CD4-positive, alpha-beta memory T cell (primary cell): ENCODE results near the gene AFF4. TPM values are rescaled to one million over a fixed set of nuclear protein-coding genes. Genes with fewer than 3 reads are reported as not detected.
A peak's percentile ranks its signal among the peaks of the same experiment; 100 is the strongest.
"Not testable (repeated sequence)": the region's sequence is repeated elsewhere in the genome, so short reads cannot be mapped to it uniquely, and the experiment has no call there.

Experiments used
- CTCF ChIA-PET: fragments of 350-600 bp; sonication (Branson Sonifier 250); formaldehyde crosslinking; loops from one replicate; lab custom pipeline; 2021; ENCODE audit warnings: inconsistent platforms; ENCODE audit not compliant: partially characterized antibody; lab: Charles Lee
- POLR2A ChIA-PET: fragments of 350-600 bp; sonication (Branson Sonifier 250); formaldehyde crosslinking; loops from one replicate; lab custom pipeline; 2021; ENCODE audit not compliant: partially characterized antibody; lab: Charles Lee
- DNase-seq, 5 donors: peaks; one replicate each; pipeline versions ENCODE4 v3.0.0 to v3.0.0-alpha.2; 2020 to 2022; ENCODE audit warnings: mixed read lengths in 1 of 5
- H3K27ac ChIP-seq: one replicate; pipeline ENCODE4 v1.7.0; 2013; ENCODE audit warnings: low read depth, low read length
- H3K27me3 ChIP-seq: 2 replicates; pipeline ENCODE4 v1.7.0; 2013; ENCODE audit warnings: mild to moderate bottlenecking, low read length, moderate library complexity; ENCODE audit not compliant: insufficient read depth
- H3K36me3 ChIP-seq: 2 replicates; pipeline ENCODE4 v1.7.0; 2013; ENCODE audit warnings: mild to moderate bottlenecking, low read length, moderate library complexity; ENCODE audit not compliant: insufficient read depth
- H3K4me1 ChIP-seq: 2 replicates; pipeline ENCODE4 v1.7.0; 2013; ENCODE audit warnings: mild to moderate bottlenecking, low read length, moderate library complexity; ENCODE audit not compliant: insufficient read depth
- H3K4me3 ChIP-seq, 2 donors: one replicate each; pipeline ENCODE4 v1.7.0; 2013; ENCODE audit warnings: low read length in 2 of 2, mild to moderate bottlenecking in 1 of 2
- H3K9me3 ChIP-seq, 2 donors: one replicate each; pipeline ENCODE4 v1.7.0; 2013; ENCODE audit warnings: low read length in 2 of 2, control low read depth in 1 of 2; ENCODE audit not compliant: control insufficient read depth in 1 of 2
- H3K27ac Mint-ChIP-seq, 7 donors: one replicate each; pipeline ENCODE4 v1.8.0; 2020 to 2021; ENCODE audit warnings: mixed read lengths in 7 of 7, mild to moderate bottlenecking in 6 of 7, inconsistent platforms in 3 of 7, moderate library complexity in 3 of 7
- H3K27me3 Mint-ChIP-seq, 2 donors: one replicate each; pipeline ENCODE4 v1.8.0; 2020 to 2021; ENCODE audit warnings: mixed read lengths in 2 of 2
- H3K36me3 Mint-ChIP-seq, 2 donors: one replicate each; pipeline ENCODE4 v1.8.0; 2020 to 2021; ENCODE audit warnings: mixed read lengths in 2 of 2, inconsistent platforms in 1 of 2, mild to moderate bottlenecking in 1 of 2
- H3K4me1 Mint-ChIP-seq, 4 donors: one replicate each; pipeline ENCODE4 v1.8.0; 2020 to 2021; ENCODE audit warnings: mixed read lengths in 4 of 4, mild to moderate bottlenecking in 1 of 4
- H3K4me3 Mint-ChIP-seq, 8 donors: one replicate each; pipeline ENCODE4 v1.8.0; 2020 to 2021; ENCODE audit warnings: mixed read lengths in 8 of 8, mild to moderate bottlenecking in 7 of 8, moderate library complexity in 6 of 8, inconsistent platforms in 3 of 8
- H3K9me3 Mint-ChIP-seq, 8 donors: one replicate each; pipeline ENCODE4 v1.8.0; 2020 to 2021; ENCODE audit warnings: mixed read lengths in 8 of 8, mild to moderate bottlenecking in 5 of 8, inconsistent platforms in 3 of 8, moderate library complexity in 1 of 8
- intact Hi-C: fragments of 100-400 bp; cut with micrococcal nuclease; formaldehyde crosslinking; loops from one replicate; pipeline ENCODE4 v1.15.1; 2023
- polyA plus RNA-seq, 2 donors: library from polyadenylated mRNA; unstranded; fragments of 300-500 nt; fragmentation: Illumina TruSeq; gene quantifications; one replicate each; pipeline ENCODE4 v1.2.3, GENCODE V29; 2021
- total RNA-seq, 2 experiments: library from RNA; stranded (reverse); gene quantifications; one replicate each; pipeline ENCODE4 v1.2.3, GENCODE V29; 2021

The AFF4 gene, protein sequence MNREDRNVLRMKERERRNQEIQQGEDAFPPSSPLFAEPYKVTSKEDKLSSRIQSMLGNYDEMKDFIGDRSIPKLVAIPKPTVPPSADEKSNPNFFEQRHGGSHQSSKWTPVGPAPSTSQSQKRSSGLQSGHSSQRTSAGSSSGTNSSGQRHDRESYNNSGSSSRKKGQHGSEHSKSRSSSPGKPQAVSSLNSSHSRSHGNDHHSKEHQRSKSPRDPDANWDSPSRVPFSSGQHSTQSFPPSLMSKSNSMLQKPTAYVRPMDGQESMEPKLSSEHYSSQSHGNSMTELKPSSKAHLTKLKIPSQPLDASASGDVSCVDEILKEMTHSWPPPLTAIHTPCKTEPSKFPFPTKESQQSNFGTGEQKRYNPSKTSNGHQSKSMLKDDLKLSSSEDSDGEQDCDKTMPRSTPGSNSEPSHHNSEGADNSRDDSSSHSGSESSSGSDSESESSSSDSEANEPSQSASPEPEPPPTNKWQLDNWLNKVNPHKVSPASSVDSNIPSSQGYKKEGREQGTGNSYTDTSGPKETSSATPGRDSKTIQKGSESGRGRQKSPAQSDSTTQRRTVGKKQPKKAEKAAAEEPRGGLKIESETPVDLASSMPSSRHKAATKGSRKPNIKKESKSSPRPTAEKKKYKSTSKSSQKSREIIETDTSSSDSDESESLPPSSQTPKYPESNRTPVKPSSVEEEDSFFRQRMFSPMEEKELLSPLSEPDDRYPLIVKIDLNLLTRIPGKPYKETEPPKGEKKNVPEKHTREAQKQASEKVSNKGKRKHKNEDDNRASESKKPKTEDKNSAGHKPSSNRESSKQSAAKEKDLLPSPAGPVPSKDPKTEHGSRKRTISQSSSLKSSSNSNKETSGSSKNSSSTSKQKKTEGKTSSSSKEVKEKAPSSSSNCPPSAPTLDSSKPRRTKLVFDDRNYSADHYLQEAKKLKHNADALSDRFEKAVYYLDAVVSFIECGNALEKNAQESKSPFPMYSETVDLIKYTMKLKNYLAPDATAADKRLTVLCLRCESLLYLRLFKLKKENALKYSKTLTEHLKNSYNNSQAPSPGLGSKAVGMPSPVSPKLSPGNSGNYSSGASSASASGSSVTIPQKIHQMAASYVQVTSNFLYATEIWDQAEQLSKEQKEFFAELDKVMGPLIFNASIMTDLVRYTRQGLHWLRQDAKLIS
- 10 to 100 TPM; 60.4 to 61.6 TPM for total RNA-seq
- polyA plus RNA-seq = 10 to 100 TPM; 14.1 to 24.0 TPM

- POLR2A ChIA-PET = interaction anchor here (0.6 to 3.7 kb wide), 18 partner anchors 19 to 1795 kb away, joined by 3 to 55 read pairs (median 4); partner anchors contain the start of genes CCNI2, DDX46, GDF9 and HSPA4
- Histone ChIP-seq H3K36me3 (no peaks in the 10 kb centered on the region), H3K9me3 (no peaks in the 10 kb centered on the region), H3K27me3 (no peaks in the 10 kb centered on the region), H3K27ac (peak within 1 kb of the TSS; percentile 91), H3K4me1 (peaks cover 38% of the 10 kb centered on the region), H3K4me3 (peak within 1 kb of the TSS; percentile 62 to 88)
- peak; percentile 84 to 89 (median 87) for DNase-seq
- Mint-ChIP-seq H3K9me3 (no peaks in the 10 kb centered on the region), H3K27me3 (no peaks in the 10 kb centered on the region), H3K4me1 (peaks cover 20 to 45% (median 31%) of the 10 kb centered on the region in 4 donors), H3K27ac (peak within 1 kb of the TSS; percentile 96 to 100 (median 100)), H3K4me3 (peak within 1 kb of the TSS; percentile 90 to 99 (median 98)), H3K36me3 (peaks cover 0 to 14% of the 10 kb centered on the region in 2 donors)
- intact Hi-C loops = loop anchor here (1.0 to 2.0 kb wide), 3 partner anchors 63 to 97 kb away; partner anchors contain the start of genes GDF9, UQCRQ and ZCCHC10
- CTCF ChIA-PET = interaction anchor here (1.2 to 1.8 kb wide), 2 partner anchors 58 to 88 kb away, joined by 3 to 7 read pairs; partner anchors contain the start of gene HSPA4
These were observed at the start of gene AFF4 for GRCh38 chr5:132963171-132964104. Gene AFF4 (minus strand): TSS chr5:132963634. CDS start chr5:132937189, 26,445 bp downstream.

DNA sequence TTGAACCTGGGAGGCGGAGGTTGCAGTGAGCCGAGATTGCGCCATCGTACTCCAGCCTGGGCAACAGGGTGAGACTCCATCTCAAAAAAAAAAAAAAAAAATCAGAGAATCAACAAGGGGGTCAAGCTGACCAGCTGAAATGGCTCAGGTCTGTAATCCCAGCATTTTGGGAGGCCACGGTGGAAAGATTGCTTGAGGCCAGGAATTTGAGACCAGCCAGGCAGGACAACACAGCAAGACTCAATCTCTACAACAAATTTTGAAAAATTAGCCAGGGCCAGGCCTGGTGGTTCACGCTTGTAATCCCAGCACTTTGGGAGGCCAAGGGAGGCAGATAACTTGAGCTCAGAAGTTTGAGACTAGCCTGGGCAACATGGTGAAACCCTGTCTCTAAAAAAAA, 45.0 kb upstream of the AFF4 start:
- CTCF ChIA-PET, H3K27ac ChIP-seq, H3K4me1 ChIP-seq, H3K27ac Mint-ChIP-seq, POLR2A ChIA-PET, H3K4me3 Mint-ChIP-seq, H3K27me3 ChIP-seq, H3K27me3 Mint-ChIP-seq, H3K9me3 ChIP-seq, DNase-seq, intact Hi-C loops, H3K9me3 Mint-ChIP-seq, H3K4me3 ChIP-seq, H3K4me1 Mint-ChIP-seq: not testable (repeated sequence)
- H3K36me3 Mint-ChIP-seq = peaks cover 16 to 19% of the 10 kb centered on the region in 2 donors
- H3K36me3 ChIP-seq = peaks cover 16% of the 10 kb centered on the region

DNA sequence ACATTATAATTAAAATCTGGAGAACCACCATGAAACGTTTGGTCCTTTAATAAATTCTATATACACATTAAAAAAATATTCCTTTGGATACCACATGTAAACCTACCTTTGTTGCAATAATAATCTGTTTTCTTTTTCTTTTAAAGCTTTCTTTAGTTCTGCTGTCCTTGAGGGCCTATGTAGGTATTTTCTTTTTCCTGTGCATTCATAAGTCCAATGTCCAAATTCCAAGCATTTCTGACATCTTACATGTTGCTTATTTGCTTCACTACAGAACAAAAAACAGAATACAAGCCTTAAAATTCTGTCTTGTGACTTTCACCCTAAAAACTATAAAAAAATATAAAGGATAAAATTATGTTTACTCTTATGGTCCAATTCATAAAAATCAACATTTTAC, 43.2 kb upstream of the AFF4 start:
- H3K27ac ChIP-seq = no peak overlapping the region
- no peaks in the 10 kb centered on the region for H3K9me3 ChIP-seq
- CTCF ChIA-PET = interaction anchor here (1.2 kb wide), 1 partner anchor 14 kb away, joined by 3 read pairs; no protein-coding TSS in a partner anchor
- Mint-ChIP-seq H3K36me3 (peaks cover 22 to 26% of the 10 kb centered on the region in 2 donors), H3K4me1 (peaks cover 0 to 2% (median 0%) of the 10 kb centered on the region in 4 donors), H3K27ac (no peak overlapping the region), H3K27me3 (no peaks in the 10 kb centered on the region), H3K9me3 (no peaks in the 10 kb centered on the region), H3K4me3 (no peak overlapping the region)
- H3K36me3 ChIP-seq = peaks cover 22% of the 10 kb centered on the region
- no peak for DNase-seq
- no peak overlapping the region for H3K4me3 ChIP-seq
- POLR2A ChIA-PET = no interaction called here
- intact Hi-C loops = no loop called here
- no peaks in the 10 kb centered on the region for H3K27me3 ChIP-seq
- no peaks in the 10 kb centered on the region for H3K4me1 ChIP-seq

DNA sequence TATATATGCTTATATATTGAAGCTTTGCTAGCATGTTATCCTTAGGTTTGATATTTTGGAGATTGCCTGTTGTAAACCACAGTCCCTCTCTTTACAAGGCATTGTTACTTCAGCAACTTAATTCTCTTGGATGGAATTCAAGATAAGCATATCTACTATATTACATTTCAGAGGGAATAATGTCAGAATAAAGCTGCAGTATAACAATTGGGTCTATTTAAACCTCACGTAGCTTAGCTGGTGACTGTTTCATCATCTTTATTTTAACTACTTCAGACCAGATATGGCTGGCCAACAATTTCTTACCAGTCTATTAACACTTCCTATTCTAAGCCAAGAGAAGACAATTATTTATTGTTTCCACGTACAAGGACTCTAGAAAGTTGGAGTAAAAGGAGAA, 35.8 kb upstream of the AFF4 start:
- Mint-ChIP-seq H3K27ac (peak overlapping the region in 1 of 7 donors; percentile 5), H3K36me3 (peaks cover 17 to 30% of the 10 kb centered on the region in 2 donors), H3K27me3 (no peaks in the 10 kb centered on the region), H3K4me1 (no peaks in the 10 kb centered on the region), H3K4me3 (no peak overlapping the region), H3K9me3 (no peaks in the 10 kb centered on the region)
- intact Hi-C loops = no loop called here
- ChIA-PET CTCF (no interaction called here), POLR2A (no interaction called here)
- H3K36me3 ChIP-seq = peaks cover 6% of the 10 kb centered on the region
- H3K4me3 ChIP-seq = no peak overlapping the region
- no peak for DNase-seq
- no peaks in the 10 kb centered on the region for H3K4me1 ChIP-seq
- H3K9me3 ChIP-seq = no peaks in the 10 kb centered on the region
- H3K27ac ChIP-seq = no peak overlapping the region
- H3K27me3 ChIP-seq = no peaks in the 10 kb centered on the region

DNA sequence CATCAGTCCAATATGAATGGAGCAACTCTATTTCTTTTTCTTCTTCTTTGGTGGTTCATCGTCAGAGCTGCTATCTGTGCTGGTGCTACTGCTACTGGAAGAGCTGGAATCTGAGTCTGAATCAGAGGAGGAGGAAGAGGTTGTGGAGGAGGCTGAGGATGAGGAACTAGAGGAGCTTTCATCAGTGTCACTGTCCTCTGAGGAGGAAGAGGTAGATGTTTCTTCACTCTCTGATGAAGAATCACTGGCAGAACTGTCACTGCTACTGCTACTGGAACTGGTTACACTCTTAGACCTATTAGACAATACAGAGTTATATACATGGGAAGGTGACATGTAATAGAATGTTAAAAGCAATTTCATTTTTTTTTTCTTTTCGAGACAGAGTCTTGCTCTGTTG, 35.1 kb upstream of the AFF4 start:
- H3K4me3 ChIP-seq = no peak overlapping the region
- no peaks in the 10 kb centered on the region for H3K27me3 ChIP-seq
- H3K27ac ChIP-seq = no peak overlapping the region
- DNase-seq = no peak
- H3K36me3 ChIP-seq = peaks cover 6% of the 10 kb centered on the region
- ChIA-PET CTCF (no interaction called here), POLR2A (no interaction called here)
- intact Hi-C loops = no loop called here
- peak overlapping the region in 3 of 7 donors; percentile 0 to 59 (median 2) for H3K27ac Mint-ChIP-seq
- no peaks in the 10 kb centered on the region for H3K27me3 Mint-ChIP-seq
- H3K9me3 Mint-ChIP-seq = no peaks in the 10 kb centered on the region
- no peaks in the 10 kb centered on the region for H3K9me3 ChIP-seq
- no peaks in the 10 kb centered on the region for H3K4me1 ChIP-seq
- H3K4me3 Mint-ChIP-seq = no peak overlapping the region
- no peaks in the 10 kb centered on the region for H3K4me1 Mint-ChIP-seq
- H3K36me3 Mint-ChIP-seq = peaks cover 17 to 30% of the 10 kb centered on the region in 2 donors

DNA sequence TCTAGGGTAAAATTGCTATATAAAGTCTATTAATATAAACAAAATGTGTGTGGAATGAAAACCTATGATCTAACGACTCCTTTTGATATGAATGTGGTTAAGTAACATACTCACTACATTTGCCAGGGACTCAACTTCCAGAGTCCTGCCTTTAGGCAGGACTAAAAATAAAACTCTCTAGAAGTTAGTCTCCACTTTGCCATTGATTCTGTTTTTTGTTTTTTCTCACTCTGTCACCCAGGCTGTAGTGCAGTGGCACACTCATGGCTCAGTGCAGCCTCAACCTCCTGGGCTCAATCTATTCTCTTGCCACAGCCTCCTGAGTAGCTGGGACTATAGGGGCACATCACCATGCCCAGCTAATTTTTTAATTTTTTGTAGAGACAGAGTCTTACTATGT, 32.9 kb upstream of the AFF4 start:
- ChIA-PET POLR2A (no interaction called here), CTCF (no interaction called here)
- no peaks in the 10 kb centered on the region for H3K4me1 ChIP-seq
- no peak for DNase-seq
- no peak overlapping the region for H3K4me3 ChIP-seq
- intact Hi-C loops = no loop called here
- H3K27me3 Mint-ChIP-seq = no peaks in the 10 kb centered on the region
- no peaks in the 10 kb centered on the region for H3K4me1 Mint-ChIP-seq
- H3K4me3 Mint-ChIP-seq = no peak overlapping the region
- no peak overlapping the region for H3K27ac Mint-ChIP-seq
- no peak overlapping the region for H3K27ac ChIP-seq
- H3K27me3 ChIP-seq = no peaks in the 10 kb centered on the region
- H3K36me3 ChIP-seq = no peaks in the 10 kb centered on the region
- peaks cover 8 to 18% of the 10 kb centered on the region in 2 donors for H3K36me3 Mint-ChIP-seq
- H3K9me3 ChIP-seq = no peaks in the 10 kb centered on the region
- H3K9me3 Mint-ChIP-seq = no peaks in the 10 kb centered on the region
